Measurements from ENCODE around the gene TMEM125. TPM values are rescaled to one million over a fixed set of nuclear protein-coding genes. Genes with fewer than 3 reads are reported as not detected.

TMEM125 gene
- total RNA-seq, 1 donor from 2014 or later: 9.5 TPM

DNA sequence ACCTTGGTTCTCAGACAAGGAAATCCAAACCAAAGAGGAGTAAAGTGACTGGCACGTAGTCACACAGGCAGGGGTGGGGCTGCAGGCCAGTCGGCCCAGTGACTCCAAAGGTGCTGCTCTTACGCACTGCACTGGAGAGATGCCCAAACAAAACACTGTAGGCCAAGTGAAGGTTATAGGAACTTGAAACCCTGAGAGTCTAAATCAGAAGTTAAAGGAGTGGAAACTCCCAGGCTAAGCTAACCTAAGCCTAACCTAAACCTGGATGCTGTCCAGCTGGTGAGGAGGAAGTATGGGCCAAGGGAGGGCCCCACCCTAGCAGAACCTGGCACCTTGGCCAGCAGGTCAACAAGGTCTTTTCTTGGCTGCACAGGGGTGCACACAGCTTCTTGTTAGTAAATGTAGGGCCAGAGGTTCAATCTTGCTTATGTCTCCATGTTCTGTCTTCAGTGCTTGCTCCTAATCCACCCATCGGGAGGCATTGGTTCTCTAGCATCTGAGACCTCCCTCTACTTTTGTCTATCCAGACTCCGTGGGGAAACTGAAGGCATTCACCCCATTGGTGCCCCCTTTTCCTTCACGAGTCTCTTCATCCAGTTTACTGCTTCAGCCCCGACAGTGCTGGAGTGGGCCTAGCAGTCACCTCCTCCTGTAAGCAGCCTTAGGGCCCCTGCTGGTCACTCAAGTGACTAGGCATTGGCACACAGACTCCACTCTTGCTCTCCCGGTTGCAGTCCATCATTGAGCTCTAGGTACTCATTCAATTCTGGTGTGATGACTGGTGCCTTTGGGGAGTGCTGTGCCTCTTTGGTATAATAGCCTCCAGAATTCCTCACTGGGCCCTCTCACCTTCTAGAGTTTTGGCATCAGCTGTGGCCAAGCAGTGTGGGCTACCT lies 12.9 kb upstream of the TMEM125 start:
- peaks cover 1% of the 10 kb centered on the region for H3K27me3 ChIP-seq (ENCODE audit: control insufficient read depth, insufficient read depth, low read length)
- no peak overlapping the region for H3K4me3 ChIP-seq (ENCODE audit: low read depth, low read length)
- DNase-seq (ENCODE audit: low read depth) (peak; percentile 43), FAIRE-seq (no peak)
- TF ChIP-seq, protein P1, sequence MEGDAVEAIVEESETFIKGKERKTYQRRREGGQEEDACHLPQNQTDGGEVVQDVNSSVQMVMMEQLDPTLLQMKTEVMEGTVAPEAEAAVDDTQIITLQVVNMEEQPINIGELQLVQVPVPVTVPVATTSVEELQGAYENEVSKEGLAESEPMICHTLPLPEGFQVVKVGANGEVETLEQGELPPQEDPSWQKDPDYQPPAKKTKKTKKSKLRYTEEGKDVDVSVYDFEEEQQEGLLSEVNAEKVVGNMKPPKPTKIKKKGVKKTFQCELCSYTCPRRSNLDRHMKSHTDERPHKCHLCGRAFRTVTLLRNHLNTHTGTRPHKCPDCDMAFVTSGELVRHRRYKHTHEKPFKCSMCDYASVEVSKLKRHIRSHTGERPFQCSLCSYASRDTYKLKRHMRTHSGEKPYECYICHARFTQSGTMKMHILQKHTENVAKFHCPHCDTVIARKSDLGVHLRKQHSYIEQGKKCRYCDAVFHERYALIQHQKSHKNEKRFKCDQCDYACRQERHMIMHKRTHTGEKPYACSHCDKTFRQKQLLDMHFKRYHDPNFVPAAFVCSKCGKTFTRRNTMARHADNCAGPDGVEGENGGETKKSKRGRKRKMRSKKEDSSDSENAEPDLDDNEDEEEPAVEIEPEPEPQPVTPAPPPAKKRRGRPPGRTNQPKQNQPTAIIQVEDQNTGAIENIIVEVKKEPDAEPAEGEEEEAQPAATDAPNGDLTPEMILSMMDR (IDR thresholded peaks at IDR 0.05; ENCODE audit: insufficient read depth, low read length, severe bottlenecking): no peak
- no peaks in the 10 kb centered on the region for H3K36me3 ChIP-seq (ENCODE audit: control insufficient read depth, insufficient read depth, low read length)

DNA sequence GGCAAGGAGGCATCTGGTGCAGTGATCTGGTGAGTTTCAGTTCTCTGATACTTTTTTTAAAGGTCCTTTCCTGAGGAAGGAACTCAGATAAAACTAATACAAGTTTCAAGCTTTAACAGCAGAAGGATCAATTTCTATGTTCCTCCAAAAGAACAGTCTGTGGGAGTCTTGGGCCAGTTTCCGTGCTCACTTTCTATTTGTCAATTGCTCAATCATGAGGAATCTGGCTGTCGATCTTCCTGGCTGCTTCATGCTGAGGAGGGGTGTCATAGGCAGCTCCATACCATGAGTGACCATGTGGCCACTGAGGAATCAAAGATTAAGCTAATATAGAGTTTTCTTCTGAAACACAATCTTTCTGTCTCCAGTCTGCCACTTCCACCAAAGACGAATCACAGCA lies 11.4 kb upstream of the TMEM125 start:
- H3K36me3 ChIP-seq (ENCODE audit: control insufficient read depth, insufficient read depth, low read length): no peaks in the 10 kb centered on the region
- FAIRE-seq: no peak
- DNase-seq (ENCODE audit: low read depth): no peak
- TF ChIP-seq, protein P1 (IDR thresholded peaks at IDR 0.05; ENCODE audit: insufficient read depth, low read length, severe bottlenecking): no peak
- no peak overlapping the region for H3K4me3 ChIP-seq (ENCODE audit: low read depth, low read length)
- no peaks in the 10 kb centered on the region for H3K27me3 ChIP-seq (ENCODE audit: control insufficient read depth, insufficient read depth, low read length)

DNA sequence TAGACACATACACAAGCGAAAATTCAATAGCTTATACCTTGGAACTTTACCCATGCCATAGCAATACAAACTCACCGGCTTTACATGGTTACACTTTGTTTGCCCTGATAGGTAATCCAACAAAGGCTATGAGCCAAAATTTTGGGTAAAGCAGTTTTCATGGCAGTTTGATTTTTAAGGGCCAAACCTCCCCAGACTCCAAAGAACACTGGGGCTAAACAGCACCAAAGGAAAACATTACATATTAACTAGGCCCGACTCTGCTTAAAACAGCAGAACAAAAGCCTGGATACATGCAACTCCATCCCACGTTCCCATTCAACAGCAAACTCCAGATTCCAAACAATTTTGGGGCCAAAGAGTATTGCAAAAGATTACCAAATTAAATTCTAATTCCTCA lies 4.4 kb upstream of the TMEM125 start:
- no peak overlapping the region for H3K4me3 ChIP-seq (ENCODE audit: low read depth, low read length)
- no peaks in the 10 kb centered on the region for H3K36me3 ChIP-seq (ENCODE audit: control insufficient read depth, insufficient read depth, low read length)
- FAIRE-seq (no peak), DNase-seq (ENCODE audit: low read depth) (no peak)
- TF ChIP-seq, protein P1 (IDR thresholded peaks at IDR 0.05; ENCODE audit: insufficient read depth, low read length, severe bottlenecking): no peak
- H3K27me3 ChIP-seq (ENCODE audit: control insufficient read depth, insufficient read depth, low read length): no peaks in the 10 kb centered on the region

DNA sequence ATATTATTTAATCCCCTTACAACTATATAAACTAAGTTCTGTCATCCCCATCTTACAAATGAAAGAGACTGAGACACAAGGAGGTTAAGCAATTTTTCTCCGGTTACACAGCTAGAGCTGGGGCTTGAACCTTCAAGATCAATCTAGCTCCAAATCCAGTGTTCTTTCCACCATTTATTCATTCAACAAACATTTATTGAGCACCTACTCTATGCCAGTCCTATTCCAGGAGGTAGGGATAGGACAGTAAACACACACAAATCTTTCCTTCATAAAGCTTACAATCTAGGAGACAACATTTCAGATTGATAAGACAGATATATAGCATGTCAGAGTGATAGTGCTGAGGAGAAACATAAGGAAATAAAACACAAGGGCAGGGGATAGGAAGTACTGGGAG lies 2.9 kb upstream of the TMEM125 start:
- H3K4me3 ChIP-seq (ENCODE audit: low read depth, low read length): no peak overlapping the region
- TF ChIP-seq, protein P1 (IDR thresholded peaks at IDR 0.05; ENCODE audit: insufficient read depth, low read length, severe bottlenecking): no peak
- no peak for FAIRE-seq
- no peaks in the 10 kb centered on the region for H3K36me3 ChIP-seq (ENCODE audit: control insufficient read depth, insufficient read depth, low read length)
- no peak for DNase-seq (ENCODE audit: low read depth)
- H3K27me3 ChIP-seq (ENCODE audit: control insufficient read depth, insufficient read depth, low read length): no peaks in the 10 kb centered on the region

DNA sequence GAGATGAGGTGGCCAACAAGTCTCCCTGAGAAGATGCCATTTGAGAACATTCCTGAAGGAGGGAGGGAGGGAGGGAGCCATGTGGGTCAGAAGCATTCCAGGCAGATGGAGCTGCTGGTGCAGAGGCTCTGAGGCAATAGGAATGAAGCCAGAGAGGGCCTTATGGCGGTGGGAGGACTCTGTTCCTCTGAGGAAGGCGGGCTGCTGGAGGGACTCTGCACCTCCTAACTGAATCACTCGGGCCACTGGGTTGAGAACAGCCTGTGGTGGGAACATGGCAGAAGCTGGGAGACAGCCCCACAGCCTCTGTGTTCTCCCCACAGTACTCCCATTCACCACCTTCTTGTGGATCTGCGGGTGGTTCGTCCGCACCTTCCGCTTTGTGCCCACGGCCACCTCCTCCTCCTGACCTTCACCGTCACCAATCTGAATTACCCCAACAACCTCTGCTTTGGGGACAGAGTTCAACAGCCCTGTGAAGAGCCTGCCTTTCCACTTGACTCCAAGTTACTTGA lies 2.4 kb upstream of the TMEM125 start:
- FAIRE-seq (no peak), DNase-seq (ENCODE audit: low read depth) (no peak)
- TF ChIP-seq, protein P1 (IDR thresholded peaks at IDR 0.05; ENCODE audit: insufficient read depth, low read length, severe bottlenecking): no peak
- Histone ChIP-seq H3K27me3 (ENCODE audit: control insufficient read depth, insufficient read depth, low read length) (no peaks in the 10 kb centered on the region), H3K4me3 (ENCODE audit: low read depth, low read length) (no peak overlapping the region), H3K36me3 (ENCODE audit: control insufficient read depth, insufficient read depth, low read length) (no peaks in the 10 kb centered on the region)
